GM19035 (cell line): Measurements from ENCODE around the gene MUC7.
"Not testable (repeated sequence)": the region's sequence is repeated elsewhere in the genome, so short reads cannot be mapped to it uniquely, and the experiment has no call there.

Experiments
- ATAC-seq: cut with Tn5 transposase; IDR thresholded peaks from one replicate; pipeline ENCODE4 v1.9.1; 2021; ENCODE audit not compliant: unreplicated experiment

MUC7 gene

DNA sequence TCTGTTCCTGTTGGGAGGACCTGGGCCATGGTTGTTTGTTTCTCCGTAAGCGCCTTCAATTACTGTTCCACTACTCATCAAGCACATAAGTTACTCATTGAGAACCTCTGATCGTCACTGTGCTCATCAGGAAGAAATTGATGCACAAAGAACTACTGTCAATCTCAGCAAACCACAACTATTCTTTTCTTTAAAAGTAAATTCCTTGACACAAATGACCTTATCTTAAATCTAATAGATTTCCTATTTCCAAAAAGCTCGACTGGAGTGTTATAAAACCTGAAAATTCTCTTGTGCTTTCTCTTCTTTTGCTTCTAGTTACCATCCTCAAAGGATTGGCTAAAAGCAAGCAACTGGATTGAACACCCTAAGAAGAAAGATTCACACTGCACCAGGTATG is at the start of gene MUC7:
Gene MUC7, plus strand, starts transcription at position 301 of the 400 bp plus-strand sequence. CDS start 1,825 bp downstream, outside the sequence.
- no peak for ATAC-seq

DNA sequence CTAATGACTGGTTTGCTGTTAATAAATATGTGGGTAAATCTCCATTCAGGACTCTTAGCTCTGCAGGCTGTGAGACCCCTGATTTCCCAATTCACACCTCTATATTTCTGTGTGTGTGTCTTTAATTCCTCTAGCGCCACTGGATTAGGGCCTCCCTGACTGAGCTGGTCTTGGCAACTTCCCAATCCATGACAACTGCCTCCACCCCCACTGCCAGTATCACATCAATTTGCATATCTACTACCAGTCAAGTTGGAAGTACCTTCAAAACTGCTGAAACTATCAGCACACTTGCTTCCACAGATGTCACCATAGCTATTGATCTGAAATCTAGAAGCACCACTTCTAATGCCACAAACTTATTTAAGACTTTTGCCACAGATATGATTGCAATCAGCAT is 46.7 kb upstream of the MUC7 start:
- ATAC-seq = no peak

DNA sequence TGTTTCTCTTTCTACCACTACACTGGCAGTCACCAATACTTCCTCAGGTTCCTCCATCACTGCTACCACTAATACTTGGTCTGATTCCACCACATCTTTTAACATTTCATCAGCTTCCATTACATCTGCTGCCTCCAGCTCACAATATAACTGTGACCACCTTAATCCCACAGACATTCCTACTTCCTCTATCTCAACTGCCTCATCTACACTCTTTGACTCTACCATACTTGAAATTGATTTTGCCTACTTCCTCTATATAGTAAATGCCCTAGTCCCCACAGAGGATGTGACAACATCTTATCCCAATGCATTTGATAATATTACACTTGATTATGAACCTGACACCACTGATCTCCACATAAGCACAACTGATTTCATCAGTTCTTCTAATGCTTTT is 45.2 kb upstream of the MUC7 start:
- no peak for ATAC-seq

DNA sequence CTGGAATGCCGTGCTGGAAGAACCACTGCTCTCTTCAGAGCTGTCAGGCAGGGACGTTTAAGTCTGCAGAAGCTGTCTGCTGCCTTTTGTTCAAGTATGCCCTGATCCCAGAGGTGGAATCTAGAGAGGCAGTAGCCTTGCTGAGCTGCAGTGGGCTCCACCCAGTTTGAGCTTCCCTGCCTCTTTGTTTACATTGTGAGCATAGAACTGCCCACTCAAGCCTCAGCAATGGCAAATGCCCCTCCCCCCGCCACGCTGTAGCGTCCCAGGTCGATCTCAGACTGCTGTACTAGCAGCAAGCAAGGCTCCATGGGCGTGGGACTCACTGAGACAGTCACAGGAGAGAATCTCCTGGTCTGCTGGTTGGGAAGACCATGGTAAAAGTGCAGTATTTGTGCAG is 34.8 kb upstream of the MUC7 start:
- ATAC-seq = no peak

- no peak for ATAC-seq
These were observed 29.5 kb upstream of the MUC7 start for GRCh38 chr4:70442474-70442873.

DNA sequence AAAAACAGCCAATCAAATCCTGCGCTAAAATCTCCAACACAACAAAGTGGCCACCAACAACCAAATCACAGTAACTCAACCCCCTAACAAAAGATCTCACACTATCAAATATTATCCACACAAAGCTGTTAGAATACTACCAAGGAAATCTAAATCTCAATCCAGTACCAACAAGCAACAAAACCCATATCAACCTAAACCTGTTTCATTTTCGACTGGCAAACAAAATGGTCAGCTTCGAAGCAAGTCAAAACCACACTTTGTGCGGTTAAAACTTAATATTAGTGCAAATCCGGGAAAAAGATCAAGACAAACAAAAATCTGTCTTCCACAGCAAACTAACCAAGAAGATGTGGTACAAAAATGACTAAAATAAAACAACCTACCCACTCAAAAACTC is 28.7 kb upstream of the MUC7 start:
- ATAC-seq = no peak

DNA sequence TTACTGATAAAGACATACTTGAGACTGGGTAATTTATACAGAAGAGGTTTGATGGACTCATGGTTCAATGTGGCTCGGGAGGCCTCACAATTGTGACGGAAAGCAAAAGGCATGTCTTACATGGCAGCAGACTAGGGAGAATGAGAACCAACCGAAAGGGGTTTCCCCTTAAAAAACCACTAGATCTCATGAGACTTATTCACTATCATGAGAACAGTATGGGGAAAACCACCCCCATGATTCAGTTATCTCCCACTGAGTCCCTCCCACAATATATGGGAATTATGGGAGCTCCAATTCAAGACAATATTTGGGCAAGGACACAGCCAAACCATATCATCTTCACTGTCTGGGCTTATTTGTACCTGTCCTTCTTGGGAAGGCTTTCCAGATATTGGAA is 22.8 kb upstream of the MUC7 start:
- ATAC-seq = peak; percentile 75

DNA sequence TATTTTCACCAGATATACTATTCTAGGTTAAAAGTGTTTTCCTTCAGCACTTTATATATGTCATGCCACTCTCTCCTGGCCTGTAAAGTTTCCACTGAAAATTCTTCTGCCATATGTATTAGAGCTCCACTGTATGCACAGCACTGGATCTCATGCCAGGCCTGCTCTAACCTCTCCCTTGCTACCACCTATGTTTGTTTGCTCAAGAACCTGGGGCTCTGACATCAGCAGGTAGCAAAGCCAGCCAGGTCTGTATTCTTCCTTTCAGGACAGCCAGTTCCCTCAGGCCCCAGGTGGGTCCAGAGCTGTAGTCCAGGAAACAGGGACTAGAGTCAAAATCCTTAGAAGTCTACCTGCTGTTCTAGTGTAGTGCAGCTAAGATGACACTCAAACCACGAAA is 19.1 kb upstream of the MUC7 start:
- no peak for ATAC-seq

DNA sequence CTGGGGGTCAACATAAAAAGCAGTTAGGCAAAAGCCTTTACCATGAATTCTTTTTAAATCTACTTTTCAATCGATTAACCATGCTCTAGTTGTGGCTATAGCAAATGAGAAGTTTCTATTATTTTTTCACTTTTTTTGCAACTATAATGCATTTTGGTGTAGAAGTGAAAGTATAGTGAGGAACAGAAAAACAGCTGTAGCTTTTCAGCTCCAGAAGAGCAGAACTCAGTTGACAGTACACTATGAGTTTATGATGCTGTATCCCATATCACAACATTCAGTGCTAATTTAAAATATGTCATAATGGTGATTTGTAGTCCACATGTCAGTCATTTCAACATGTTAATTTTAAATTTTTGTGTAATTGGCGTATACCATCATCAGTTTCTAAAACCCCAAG is 8.7 kb upstream of the MUC7 start:
- no peak for ATAC-seq

DNA sequence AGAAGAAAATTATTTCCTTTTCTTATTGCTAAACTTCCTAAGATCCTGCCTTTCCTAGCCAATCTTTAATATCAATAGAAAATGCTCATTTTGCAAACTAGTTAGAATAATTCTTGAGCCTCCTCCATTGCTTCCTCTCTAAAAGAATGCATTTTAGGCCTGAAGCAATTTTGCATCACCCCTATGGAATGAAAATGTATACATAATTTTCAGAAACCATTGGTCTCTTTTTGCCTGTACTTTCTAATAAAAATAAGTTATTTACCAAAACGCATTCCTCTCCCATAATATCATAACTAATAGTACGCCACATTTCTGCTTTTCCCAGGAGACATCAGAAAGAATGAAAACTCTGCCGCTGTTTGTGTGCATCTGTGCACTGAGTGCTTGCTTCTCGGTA is 1.7 kb downstream of the MUC7 start:
- ATAC-seq = no peak

DNA sequence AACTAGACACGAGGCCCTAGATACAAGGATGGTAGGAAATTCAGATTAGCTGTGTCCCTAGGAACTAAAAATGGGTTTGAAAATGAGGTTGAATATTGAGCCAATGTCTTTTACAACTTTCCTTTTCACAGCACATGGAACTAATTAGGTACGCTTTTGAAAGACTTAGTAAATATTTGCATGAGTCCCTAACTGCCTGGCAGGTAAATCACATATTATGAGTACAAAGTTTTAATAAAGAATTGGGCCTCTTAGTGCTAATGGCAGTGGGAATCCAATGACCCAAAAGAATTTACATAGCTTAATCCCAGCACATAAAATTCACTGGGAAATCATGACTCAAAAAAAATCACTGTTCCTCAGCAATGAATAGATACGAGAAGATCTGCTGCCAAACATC is 16.8 kb downstream of the MUC7 start:
- ATAC-seq = no peak

DNA sequence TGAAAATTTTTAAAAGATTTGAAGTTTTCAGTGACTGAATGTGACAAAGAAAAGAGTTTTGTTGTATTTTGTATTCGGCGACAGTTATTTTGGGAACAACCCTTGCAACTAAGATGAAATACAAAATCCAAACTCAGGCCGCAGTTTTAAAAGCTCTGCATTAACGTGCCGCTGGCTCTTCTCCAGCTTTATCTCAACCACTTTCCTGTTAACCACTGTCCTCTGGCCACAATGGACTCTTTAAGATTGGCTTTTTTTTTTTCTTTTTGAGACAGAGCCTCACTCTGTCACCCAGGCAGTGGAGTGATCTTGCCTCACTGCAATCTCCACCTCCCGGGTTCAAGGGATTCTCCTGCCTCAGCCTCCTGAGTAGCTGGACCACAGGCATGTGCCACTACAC is 24.2 kb downstream of the MUC7 start:
- ATAC-seq = no peak

- not testable (repeated sequence) for ATAC-seq
These were observed 29.8 kb downstream of the MUC7 start for GRCh38 chr4:70501838-70502237.

GRCh38 chr4:70504733-70505132 is 32.7 kb downstream of the MUC7 start:
- no peak for ATAC-seq

GRCh38 chr4:70505151-70505748 is 33.3 kb downstream of the MUC7 start:
- peak; percentile 89 for ATAC-seq

GRCh38 chr4:70508801-70509200 is 36.8 kb downstream of the MUC7 start:
- no peak for ATAC-seq

- ATAC-seq = no peak
These were observed 39.4 kb downstream of the MUC7 start for GRCh38 chr4:70511365-70511764.

DNA sequence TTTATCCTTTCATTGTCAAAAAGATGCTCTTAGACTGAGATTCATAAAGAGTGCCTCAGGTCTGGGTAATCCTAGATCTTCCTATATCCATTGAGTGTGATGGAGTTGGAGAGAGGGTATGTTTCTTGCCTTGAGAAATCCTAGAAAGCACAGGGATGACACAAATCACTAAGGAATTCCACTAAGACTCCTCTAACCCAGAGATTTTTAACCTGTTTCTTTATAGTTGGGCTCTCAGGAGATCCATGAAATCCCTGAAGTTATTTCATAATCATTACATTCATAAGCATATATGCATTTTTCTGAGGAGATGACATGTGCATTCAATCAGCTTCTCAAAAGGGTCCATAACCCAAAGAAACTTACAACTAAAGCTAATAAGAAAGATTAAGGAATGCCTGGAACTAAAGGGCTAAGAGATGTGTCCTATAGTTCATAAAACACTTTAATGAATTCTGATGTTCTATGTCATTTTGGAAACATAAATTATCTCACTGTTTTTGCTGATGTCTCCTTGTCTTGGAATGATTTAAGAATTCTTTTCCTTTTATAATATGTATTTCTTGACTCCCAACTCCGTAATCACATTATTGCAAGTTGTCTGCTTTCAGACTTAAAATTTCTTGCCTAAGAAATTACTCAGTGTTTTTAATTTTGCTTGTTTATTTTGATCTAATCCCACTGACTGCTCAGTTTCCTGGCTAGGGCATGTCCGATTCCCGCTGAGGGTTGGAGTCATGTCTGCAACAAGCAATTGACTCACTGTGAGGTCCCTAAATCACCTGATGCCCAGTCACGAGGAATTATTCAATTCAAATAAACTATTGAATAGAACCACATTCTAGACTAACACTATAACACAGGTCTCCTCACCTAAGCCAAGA is 43.6 kb downstream of the MUC7 start:
- no peak for ATAC-seq

DNA sequence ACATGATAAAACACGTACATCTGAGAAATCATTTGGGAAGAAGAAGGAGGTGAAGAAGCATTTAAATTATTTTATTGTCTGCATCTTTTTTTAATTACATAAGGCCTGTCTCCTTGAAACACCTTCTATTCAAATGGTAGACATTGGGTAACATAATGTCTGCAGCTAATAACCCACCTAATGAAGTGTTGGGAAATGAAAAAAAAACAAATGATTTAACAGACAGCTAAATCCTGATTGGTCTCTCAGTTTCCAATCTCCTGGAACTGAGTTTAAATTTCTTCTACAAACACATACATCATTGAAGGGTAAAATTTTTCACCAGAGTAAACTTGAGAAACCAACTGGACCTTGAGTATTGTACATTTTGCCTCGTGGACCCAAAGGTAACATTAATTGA is 46.3 kb downstream of the MUC7 start, which contains the start of gene AMTN:
Gene AMTN, plus strand, starts transcription at position 301 of the 400 bp plus-strand sequence. CDS start 209 bp downstream, outside the sequence.
- ATAC-seq = no peak

DNA sequence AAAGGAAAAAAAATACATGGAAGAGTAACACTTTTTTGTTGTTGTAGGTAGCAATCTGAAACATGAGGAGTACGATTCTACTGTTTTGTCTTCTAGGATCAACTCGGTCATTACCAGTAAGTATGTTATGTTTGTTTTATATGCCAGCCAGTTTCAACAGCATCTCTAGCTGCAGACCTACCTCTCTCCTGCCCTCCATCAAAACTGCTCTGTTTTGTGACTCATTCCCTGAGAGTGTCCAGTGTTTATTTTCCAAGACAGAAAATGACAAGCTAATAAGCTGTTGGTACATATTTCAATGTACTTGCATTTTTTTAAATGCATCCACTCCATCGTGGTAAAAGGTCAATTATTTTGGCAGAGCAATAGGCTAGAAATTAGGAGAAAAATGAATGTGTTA is 46.7 kb downstream of the MUC7 start:
- ATAC-seq = no peak

DNA sequence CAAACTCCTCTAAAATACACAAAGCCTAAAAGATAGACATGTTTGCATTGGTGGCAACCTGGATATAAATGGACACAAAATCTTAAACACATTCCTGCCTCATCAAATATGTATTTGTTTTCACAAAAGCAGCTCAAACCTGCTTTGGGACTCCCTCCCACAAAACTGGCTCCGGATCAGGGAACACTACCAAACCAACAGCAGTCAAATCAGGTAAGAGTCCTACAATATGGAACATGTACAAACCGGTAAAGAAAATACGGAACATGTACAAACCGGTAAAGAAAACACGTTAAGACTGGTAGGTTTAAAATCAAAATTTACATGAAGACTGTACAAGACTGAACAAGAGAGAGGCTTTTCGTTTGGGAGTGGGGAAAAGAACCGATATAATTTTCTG is 50.6 kb downstream of the MUC7 start:
- no peak for ATAC-seq

GRCh38 chr4:70530997-70531396 is 59.0 kb downstream of the MUC7 start:
- no peak for ATAC-seq
